GM12878 (cell line): ENCODE data around the gene NTF3. TPM values are rescaled to one million over a fixed set of nuclear protein-coding genes. Genes with fewer than 3 reads are reported as not detected.

Experiments
- ATAC-seq: fragments of 200-7000 bp; cut with Tn5 transposase; 3 replicates; pipeline ENCODE4 v1.9.1; 2020; ENCODE audit warnings: mild to moderate bottlenecking, moderate library complexity
- BruUV-seq: library from RNA; stranded (reverse); fragments of 400-500 nt; replicated peaks from 2 replicates; lab custom pipeline; 2021; lab: Mats Ljungman, UMichigan
- CTCF ChIA-PET: fragments of 300-600 bp; sonication (Branson Sonifier 250); formaldehyde crosslinking; extraction: SDS; loops from one replicate; lab custom pipeline; 2021; ENCODE audit warnings: inconsistent platforms; lab: Yijun Ruan, JAX
- POLR2A ChIA-PET: fragments of 350-600 bp; formaldehyde crosslinking; extraction: SDS; loops from one replicate; lab custom pipeline; 2021; ENCODE audit warnings: inconsistent platforms; lab: Charles Lee
- RAD21 ChIA-PET: fragments of 300-600 bp; sonication (Branson Sonifier 250); formaldehyde crosslinking; loops from one replicate; lab custom pipeline; 2023; ENCODE audit warnings: antibody characterized with exemption; ENCODE audit not compliant: unreplicated experiment; lab: Charles Lee
- SMC1A ChIA-PET: fragments of 300-600 bp; sonication (Branson Sonifier 250); formaldehyde crosslinking; loops from one replicate; lab custom pipeline; 2023; ENCODE audit not compliant: unreplicated experiment, uncharacterized antibody; lab: Charles Lee
- DNase-seq: peaks from one replicate; pipeline ENCODE4 v3.0.0-alpha.2; 2011; ENCODE audit warnings: low read depth, low spot score
- FAIRE-seq: peaks from 3 replicates; lab custom pipeline; 2011; peaks lifted over from hg19 to GRCh38; lab: Jason Lieb, UNC
- H2AFZ ChIP-seq: 2 replicates; pipeline ENCODE4 v1.6.0; 2011; ENCODE audit warnings: low read depth, low read length, control low read depth; ENCODE audit not compliant: control insufficient read depth
- H3K27ac ChIP-seq: 2 replicates; pipeline ENCODE4 v1.5.1; 2011; ENCODE audit warnings: control low read depth; ENCODE audit not compliant: control insufficient read depth, insufficient read depth
- H3K27me3 ChIP-seq, 2 experiments: replicated peaks in 1 of 2; 2 replicates each; pipeline versions ENCODE4 v1.6.0 to v1.6.1; 2011; ENCODE audit warnings: low read length in 1 of 2; ENCODE audit not compliant: control insufficient read depth in 2 of 2, insufficient read depth in 2 of 2
- H3K36me3 ChIP-seq, 2 experiments: 2 replicates each; pipeline ENCODE4 v1.5.1; 2011; ENCODE audit warnings: low read length in 1 of 2; ENCODE audit not compliant: control insufficient read depth in 2 of 2, insufficient read depth in 2 of 2
- H3K4me1 ChIP-seq: 2 replicates; pipeline ENCODE4 v1.6.1; 2011; ENCODE audit warnings: mild to moderate bottlenecking, low read length, moderate library complexity, mixed read lengths; ENCODE audit not compliant: control insufficient read depth, insufficient read depth
- H3K4me2 ChIP-seq: 2 replicates; pipeline ENCODE4 v1.6.0; 2011; ENCODE audit warnings: control low read depth; ENCODE audit not compliant: control insufficient read depth, insufficient read depth
- H3K4me3 ChIP-seq: fragments of 200-600 bp; sonication (generic); 2 replicates; pipeline ENCODE4 v1.5.1; 2016
- H3K79me2 ChIP-seq: 2 replicates; pipeline ENCODE4 v1.6.0; 2011; ENCODE audit warnings: low read length; ENCODE audit not compliant: control insufficient read depth, insufficient read depth
- H3K9ac ChIP-seq: 2 replicates; pipeline ENCODE4 v1.8.0; 2011; ENCODE audit warnings: low read length, control low read depth, mixed read lengths; ENCODE audit not compliant: control insufficient read depth, insufficient read depth
- H3K9me3 ChIP-seq: replicated peaks from 3 replicates; pipeline ENCODE4 v1.5.1; 2011; ENCODE audit warnings: mild to moderate bottlenecking, low read length; ENCODE audit not compliant: control insufficient read depth, insufficient read depth
- H4K20me1 ChIP-seq: 2 replicates; pipeline ENCODE4 v1.6.0; 2011; ENCODE audit not compliant: control insufficient read depth, insufficient read depth
- HCFC1 ChIP-seq: fragments of 150-350 bp; IDR thresholded peaks from 2 replicates; pipeline ENCODE4 v1.6.1; 2014; ENCODE audit warnings: low read length
- IKZF1 ChIP-seq: fragments of 450-650 bp; conservative IDR thresholded peaks from 2 replicates; pipeline ENCODE4 v1.6.1; 2017; ENCODE audit warnings: antibody characterized with exemption, mild to moderate bottlenecking
- KDM1A ChIP-seq: fragments of 200-600 bp; sonication (generic); IDR thresholded peaks from 2 replicates; pipeline ENCODE4 v1.6.1; 2016; ENCODE audit warnings: borderline replicate concordance
- MYB ChIP-seq: fragments of 150-350 bp; IDR thresholded peaks from 2 replicates; pipeline ENCODE4 v1.6.1; 2014; ENCODE audit warnings: mild to moderate bottlenecking, low read depth, low read length, borderline replicate concordance
- NFXL1 ChIP-seq: fragments of 450-650 bp; IDR thresholded peaks from 2 replicates; pipeline ENCODE4 v1.6.1; 2017; ENCODE audit warnings: antibody characterized with exemption, mild to moderate bottlenecking, borderline replicate concordance
- POLR2A ChIP-seq: IDR thresholded peaks from 2 replicates; pipeline ENCODE4 v1.6.1; 2011; ENCODE audit warnings: low read depth, mild to moderate bottlenecking, low read length
- SRF ChIP-seq, 2 experiments: IDR thresholded peaks; 2 replicates each; pipeline ENCODE4 v1.6.1; 2011; ENCODE audit warnings: low read depth in 2 of 2, low read length in 2 of 2, mild to moderate bottlenecking in 1 of 2, moderate library complexity in 1 of 2
- WRNIP1 ChIP-seq: IDR thresholded peaks from 2 replicates; pipeline ENCODE4 v1.6.1; 2011; ENCODE audit warnings: low read depth, low read length, improper control_type of control experiment, borderline replicate concordance
- WGBS: methylation state at CpG from one replicate; pipeline ENCODE4 v1.1.6; 2016; ENCODE audit warnings: low lambda C conversion rate; ENCODE audit not compliant: insufficient replicate concordance, insufficient coverage; ENCODE audit errors: missing lambda C conversion rate; 5-methylcytosine and 5-hydroxymethylcytosine counted together
- in situ Hi-C: fragments of 300-500 bp; cut with MboI; formaldehyde crosslinking; loops from 9 replicates; pipeline ENCODE4 v1.14.3; 2018; ENCODE audit warnings: mixed read lengths
- intact Hi-C: fragments of 100-400 bp; cut with micrococcal nuclease; formaldehyde crosslinking; loops from one replicate; pipeline ENCODE4 v1.14.2; 2022; ENCODE audit not compliant: unreplicated experiment
- polyA plus RNA-seq, 11 experiments: library from polyadenylated mRNA; depleted of rRNA in 4 of 11; unstranded in 6 of 11; stranded (reverse) in 5 of 11; fragments of >200 nt; fragmentation: Nextera tagmentation in 4 of 11; fragmentation: Illumina TruSeq in 1 of 11; extraction: Ambion mirVana in 4 of 11; extraction: Trizol in 1 of 11; gene quantifications; 1 replicate in 1 of 11; 2 replicates in 10 of 11; pipeline versions ENCODE4 v1.2.1 to v1.2.3, GENCODE V29; 2011 to 2016; ENCODE audit warnings: inconsistent platforms in 2 of 11, missing spikeins in 2 of 11, low read depth in 1 of 11
- total RNA-seq, 4 experiments: library from RNA; depleted of rRNA in 3 of 4; stranded (reverse); fragments of >200 nt in 3 of 4; fragmentation: Illumina TruSeq in 1 of 4; extraction: Trizol in 1 of 4; gene quantifications; 2 replicates each; pipeline versions ENCODE4 v1.2.1 to v1.2.3, GENCODE V29; 2013 to 2021
- TF ChIP-seq, protein P1 (sequence below): IDR thresholded peaks from 2 replicates; pipeline ENCODE4 v1.6.1; 2012; ENCODE audit warnings: low read depth, low read length, improper control_type of control experiment
- TF ChIP-seq, protein P2 (sequence below): fragments of 450-650 bp; conservative IDR thresholded peaks from 2 replicates; pipeline ENCODE4 v1.6.1; 2017; ENCODE audit warnings: mild to moderate bottlenecking, moderate library complexity

Gene NTF3
- total and polyA plus RNA-seq, 10 of the 15 experiments (the other 5 are each of a cell fraction or from before 2014, with no cell fraction given): 0.07 TPM; not detected in 9

DNA sequence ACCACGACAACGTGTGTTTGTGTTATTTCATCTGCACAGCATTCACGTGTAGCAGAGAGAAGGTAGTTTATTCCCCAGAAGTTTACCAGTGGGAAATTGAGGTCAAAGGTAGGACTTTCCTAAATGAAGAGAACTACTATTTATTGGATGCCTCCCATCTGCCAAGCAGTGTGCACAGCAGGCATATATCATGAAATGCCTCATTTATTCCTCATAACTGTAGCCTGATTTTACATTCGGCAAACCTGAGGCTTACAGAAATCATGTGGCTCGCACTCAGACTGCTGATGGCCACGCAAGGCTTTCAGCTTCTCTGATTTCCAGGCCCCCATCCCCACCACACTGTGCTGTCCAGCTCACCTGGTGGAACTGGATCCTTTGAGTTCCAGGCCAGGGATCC, 33.5 kb downstream of the NTF3 start (continued):
- TF ChIP-seq MYB: no peak
- TF ChIP-seq, protein P1, sequence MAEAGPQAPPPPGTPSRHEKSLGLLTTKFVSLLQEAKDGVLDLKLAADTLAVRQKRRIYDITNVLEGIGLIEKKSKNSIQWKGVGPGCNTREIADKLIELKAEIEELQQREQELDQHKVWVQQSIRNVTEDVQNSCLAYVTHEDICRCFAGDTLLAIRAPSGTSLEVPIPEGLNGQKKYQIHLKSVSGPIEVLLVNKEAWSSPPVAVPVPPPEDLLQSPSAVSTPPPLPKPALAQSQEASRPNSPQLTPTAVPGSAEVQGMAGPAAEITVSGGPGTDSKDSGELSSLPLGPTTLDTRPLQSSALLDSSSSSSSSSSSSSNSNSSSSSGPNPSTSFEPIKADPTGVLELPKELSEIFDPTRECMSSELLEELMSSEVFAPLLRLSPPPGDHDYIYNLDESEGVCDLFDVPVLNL: no peak
- no peak for TF ChIP-seq KDM1A
- no peak for TF ChIP-seq NFXL1
- no peak for TF ChIP-seq POLR2A
- no peak for TF ChIP-seq HCFC1

DNA sequence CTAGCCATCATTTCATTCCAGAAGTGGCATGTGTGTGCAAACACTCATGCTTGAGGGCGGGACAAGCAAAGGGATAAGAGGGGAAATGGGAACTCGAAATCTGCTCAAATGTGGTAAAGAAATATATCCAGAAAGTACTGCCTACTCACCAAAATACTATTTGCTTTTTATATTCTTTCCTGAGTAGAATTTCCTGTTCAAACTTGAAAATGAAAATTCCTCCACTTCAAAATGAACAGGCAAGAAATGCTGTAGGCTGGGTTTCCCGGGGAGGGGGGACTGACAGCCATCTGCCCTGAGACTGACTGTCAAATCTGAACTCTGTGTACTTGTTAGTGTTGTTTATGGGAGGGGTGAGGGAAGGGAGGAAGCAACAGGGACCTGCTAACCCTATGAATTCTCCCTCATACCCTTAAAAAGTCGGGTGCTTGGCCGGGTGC, 34.6 kb downstream of the NTF3 start:
- in situ Hi-C loops: no loop called here
- no peak for TF ChIP-seq SRF (IDR thresholded peaks at IDR 0.05; ENCODE audit: low read depth in 2 of 2, low read length in 2 of 2)
- TF ChIP-seq IKZF1: no peak
- TF ChIP-seq, protein P2, sequence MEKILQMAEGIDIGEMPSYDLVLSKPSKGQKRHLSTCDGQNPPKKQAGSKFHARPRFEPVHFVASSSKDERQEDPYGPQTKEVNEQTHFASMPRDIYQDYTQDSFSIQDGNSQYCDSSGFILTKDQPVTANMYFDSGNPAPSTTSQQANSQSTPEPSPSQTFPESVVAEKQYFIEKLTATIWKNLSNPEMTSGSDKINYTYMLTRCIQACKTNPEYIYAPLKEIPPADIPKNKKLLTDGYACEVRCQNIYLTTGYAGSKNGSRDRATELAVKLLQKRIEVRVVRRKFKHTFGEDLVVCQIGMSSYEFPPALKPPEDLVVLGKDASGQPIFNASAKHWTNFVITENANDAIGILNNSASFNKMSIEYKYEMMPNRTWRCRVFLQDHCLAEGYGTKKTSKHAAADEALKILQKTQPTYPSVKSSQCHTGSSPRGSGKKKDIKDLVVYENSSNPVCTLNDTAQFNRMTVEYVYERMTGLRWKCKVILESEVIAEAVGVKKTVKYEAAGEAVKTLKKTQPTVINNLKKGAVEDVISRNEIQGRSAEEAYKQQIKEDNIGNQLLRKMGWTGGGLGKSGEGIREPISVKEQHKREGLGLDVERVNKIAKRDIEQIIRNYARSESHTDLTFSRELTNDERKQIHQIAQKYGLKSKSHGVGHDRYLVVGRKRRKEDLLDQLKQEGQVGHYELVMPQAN: no peak
- no peak for TF ChIP-seq WRNIP1
- SMC1A ChIA-PET: no interaction called here

More for the DNA sequence above, 34.6 kb downstream of the NTF3 start:
- Histone ChIP-seq H2AFZ (no peak overlapping the region), H3K4me2 (no peak overlapping the region), H3K4me1 (no peaks in the 10 kb centered on the region), H3K27ac (no peak overlapping the region), H3K79me2 (no peaks in the 10 kb centered on the region), H3K9ac (no peak overlapping the region), H4K20me1 (no peaks in the 10 kb centered on the region), H3K9me3 (no peaks in the 10 kb centered on the region), H3K4me3 (no peak overlapping the region), H3K27me3 (peaks cover 4 to 6% of the 10 kb centered on the region in 2 experiments; a peak in 3 of 4 replicates), H3K36me3 (no peaks in the 10 kb centered on the region)
- intact Hi-C loops: no loop called here
- WGBS: 0% methylated on average over 5 of the region's 5 CpGs
- ChIA-PET CTCF (no interaction called here), RAD21 (no interaction called here), POLR2A (no interaction called here)
- FAIRE-seq: no peak
- no peak for ATAC-seq
- BruUV-seq: no TSS peak
- no peak for DNase-seq
